Measurements from ENCODE around the gene SRSF1.

GRCh38 chr17:57985675-57985974 is 21.4 kb downstream of the SRSF1 start:
- TF ChIP-seq POLR2AphosphoS5 (IDR thresholded peaks at IDR 0.05; ENCODE audit: low read depth, low read length) (no peak), POLR2A (IDR thresholded peaks at IDR 0.05; ENCODE audit: low read depth, low read length) (no peak)
